Left ventricle myocardium superior (tissue), 1 donor: Measurements from ENCODE around the gene CFAP20DC. TPM values are rescaled to one million over a fixed set of nuclear protein-coding genes. Genes with fewer than 3 reads are reported as not detected.
"Not testable (repeated sequence)": the region's sequence is repeated elsewhere in the genome, so short reads cannot be mapped to it uniquely, and the experiment has no call there.

Experiments
- ATAC-seq: fragments of 200-7000 bp; cut with Tn5 transposase; one replicate; pipeline ENCODE4 v1.9.1; 2020; ENCODE audit warnings: mild to moderate bottlenecking, moderate library complexity
- DNase-seq: peaks from one replicate; pipeline ENCODE4 v3.0.0-alpha.2; 2020
- intact Hi-C: fragments of 100-400 bp; cut with micrococcal nuclease; formaldehyde crosslinking; loops from one replicate; pipeline ENCODE4 v1.11.0; 2022
- total RNA-seq: library from RNA; stranded (reverse); fragmentation: NEBNext Ultra II Directional; extraction: Animal tissue kit (Norgen Biotek cat#: 25700); gene quantifications from one replicate; pipeline ENCODE4 v1.2.1, GENCODE V29; 2021
- donor health status: DM: no; HTN: yes; CAD: no; lungs with severe emphysema.

Gene CFAP20DC
- total RNA-seq, 1 donor from 2014 or later, result 0.22 TPM

GRCh38 chr3:58837141-58837843 is 212.5 kb downstream of the CFAP20DC start:
- ATAC-seq (no peak), DNase-seq (no peak)
- intact Hi-C loops, result no loop called here

GRCh38 chr3:58835086-58835485 is 214.7 kb downstream of the CFAP20DC start:
- intact Hi-C loops, result no loop called here
- DNase-seq, result no peak
- ATAC-seq, result no peak

GRCh38 chr3:58833491-58833890 is 216.3 kb downstream of the CFAP20DC start:
- DNase-seq (no peak), ATAC-seq (no peak)
- intact Hi-C loops, result no loop called here

- intact Hi-C loops, result no loop called here
These were observed 220.4 kb downstream of the CFAP20DC start for GRCh38 chr3:58829321-58830000.

GRCh38 chr3:58824777-58825176 is 225.0 kb downstream of the CFAP20DC start:
- DNase-seq (no peak), ATAC-seq (no peak)
- intact Hi-C loops, result no loop called here

More at GRCh38 chr3:58829321-58830000, 220.4 kb downstream of the CFAP20DC start:
- DNase-seq (no peak), ATAC-seq (no peak)

GRCh38 chr3:58824285-58824684 is 225.5 kb downstream of the CFAP20DC start:
- intact Hi-C loops, result no loop called here
- ATAC-seq (no peak), DNase-seq (peak; percentile 37)

GRCh38 chr3:58806551-58807244 is 243.1 kb downstream of the CFAP20DC start:
- ATAC-seq, intact Hi-C loops, DNase-seq: not testable (repeated sequence)

- DNase-seq (no peak), ATAC-seq (no peak)
- intact Hi-C loops, result no loop called here
These were observed 244.9 kb downstream of the CFAP20DC start for GRCh38 chr3:58804914-58805313.

GRCh38 chr3:58801541-58801940 is 248.3 kb downstream of the CFAP20DC start:
- DNase-seq (no peak), ATAC-seq (no peak)
- intact Hi-C loops, result no loop called here

GRCh38 chr3:58800940-58801339 is 248.9 kb downstream of the CFAP20DC start:
- no peak for DNase-seq
- ATAC-seq, result no peak
- intact Hi-C loops, result no loop called here

- DNase-seq (no peak), ATAC-seq (no peak)
- intact Hi-C loops, result no loop called here
These were observed 249.8 kb downstream of the CFAP20DC start for GRCh38 chr3:58800032-58800431.

- ATAC-seq, result no peak
- intact Hi-C loops, result no loop called here
- no peak for DNase-seq
These were observed 250.6 kb downstream of the CFAP20DC start for GRCh38 chr3:58799271-58799670.

GRCh38 chr3:58798312-58798711 is 251.5 kb downstream of the CFAP20DC start:
- intact Hi-C loops, result no loop called here
- DNase-seq, result no peak
- ATAC-seq, result no peak

GRCh38 chr3:58794750-58795149 is 255.1 kb downstream of the CFAP20DC start:
- DNase-seq, result no peak
- no peak for ATAC-seq
- intact Hi-C loops, result no loop called here

- intact Hi-C loops, result no loop called here
These were observed 255.9 kb downstream of the CFAP20DC start for GRCh38 chr3:58793938-58794337.

GRCh38 chr3:58792921-58793451 is 256.8 kb downstream of the CFAP20DC start:
- no peak for DNase-seq
- ATAC-seq, result no peak
- intact Hi-C loops, result no loop called here

More at GRCh38 chr3:58793938-58794337, 255.9 kb downstream of the CFAP20DC start:
- ATAC-seq (no peak), DNase-seq (no peak)

- ATAC-seq (no peak), DNase-seq (no peak)
- intact Hi-C loops, result no loop called here
These were observed 260.4 kb downstream of the CFAP20DC start for GRCh38 chr3:58789385-58789784.

GRCh38 chr3:58784888-58785287 is 264.9 kb downstream of the CFAP20DC start:
- intact Hi-C loops, result no loop called here
- no peak for ATAC-seq
- DNase-seq, result no peak

- intact Hi-C loops, result no loop called here
- DNase-seq (no peak), ATAC-seq (no peak)
These were observed 265.4 kb downstream of the CFAP20DC start for GRCh38 chr3:58784425-58784824.

- intact Hi-C loops, result no loop called here
- DNase-seq (no peak), ATAC-seq (no peak)
These were observed 266.0 kb downstream of the CFAP20DC start for GRCh38 chr3:58783845-58784244.
